ENCODE measurements around the gene IFFO2. TPM values are rescaled to one million over a fixed set of nuclear protein-coding genes. Genes with fewer than 3 reads are reported as not detected.

Gene IFFO2
- total RNA-seq, 2 experiments from 2014 or later: 48.3 to 62.7 TPM

DNA sequence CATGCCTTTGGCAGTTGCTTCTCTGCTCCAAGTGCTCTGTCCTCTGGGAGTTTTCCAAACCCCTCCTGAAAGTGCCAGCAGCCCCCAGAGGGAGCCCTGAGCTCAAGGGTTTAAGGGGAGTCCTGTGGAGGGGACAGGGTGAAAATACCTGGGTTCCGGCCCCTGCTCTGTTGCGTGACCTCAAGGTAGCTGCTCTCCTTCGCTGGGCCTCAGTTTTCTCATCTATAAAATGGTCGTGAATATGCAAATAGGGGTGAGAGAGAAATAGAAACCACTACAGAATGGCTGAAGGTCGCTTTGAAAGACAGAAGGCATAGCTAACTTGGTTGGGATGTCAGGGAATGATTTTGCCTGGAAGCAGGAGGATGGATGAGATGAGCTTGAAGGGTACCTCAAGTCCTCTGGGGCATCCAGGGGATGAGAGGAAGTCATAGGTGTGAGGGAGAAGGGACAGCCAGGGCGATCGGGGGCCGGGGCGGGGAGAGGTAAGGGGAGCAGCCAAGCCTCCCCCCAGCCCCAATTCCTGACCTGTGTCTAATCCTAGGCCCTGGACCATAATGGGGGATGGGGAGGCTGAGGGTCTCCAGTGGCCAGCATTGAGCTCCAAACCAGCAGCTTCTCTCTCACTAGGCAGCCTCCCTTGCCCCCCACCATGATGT is 12.4 kb downstream of the IFFO2 start:
- no peaks in the 10 kb centered on the region for H3K9me3 Mint-ChIP-seq (ENCODE audit: low read depth)
- H3K27me3 Mint-ChIP-seq: no peaks in the 10 kb centered on the region
- ChIA-PET CTCF (interaction anchor here (0.6 to 2.8 kb wide), 5 partner anchors 11 to 36 kb away, joined by 3 to 11 read pairs (median 3); no protein-coding TSS in a partner anchor), POLR2A (interaction anchor here (2.1 kb wide), 1 partner anchor 17 kb away, joined by 8 read pairs; no protein-coding TSS in a partner anchor)
- peaks cover 85% of the 10 kb centered on the region for H3K4me1 Mint-ChIP-seq
- H3K36me3 Mint-ChIP-seq (ENCODE audit: low read depth): peaks cover 16% of the 10 kb centered on the region
- intact Hi-C loops (cut with DNase I, micrococcal nuclease): no loop called here
- no peak overlapping the region for H3K4me3 Mint-ChIP-seq
- H3K27ac Mint-ChIP-seq: peak overlapping the region; percentile 70
- DNase-seq (no peak), ATAC-seq (no peak)

DNA sequence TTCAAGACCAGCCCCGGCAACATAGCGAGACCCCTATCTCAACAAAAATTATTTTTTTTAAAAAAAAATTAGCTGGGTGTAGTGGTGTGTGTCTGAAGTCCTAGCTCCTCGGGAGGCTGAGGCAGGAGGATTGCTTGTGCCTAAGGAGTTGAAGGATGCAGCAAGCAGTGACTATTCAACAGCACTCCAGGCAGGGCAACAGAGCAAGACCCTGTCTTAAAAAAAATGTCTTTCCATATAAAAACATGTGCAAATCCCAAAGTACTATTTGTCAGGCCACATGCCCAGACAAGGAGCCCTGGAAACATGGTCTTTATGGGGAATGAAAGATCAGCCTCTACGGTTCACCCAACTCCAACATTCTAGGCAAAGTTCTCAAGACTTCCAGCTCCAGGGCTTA is 13.3 kb downstream of the IFFO2 start:
- no peak for ATAC-seq
- no peaks in the 10 kb centered on the region for H3K9me3 Mint-ChIP-seq (ENCODE audit: low read depth)
- ChIA-PET CTCF (interaction anchor here (0.6 to 2.8 kb wide), 6 partner anchors 11 to 92 kb away, joined by 3 to 10 read pairs (median 3); no protein-coding TSS in a partner anchor), POLR2A (interaction anchor here (1.1 kb wide), 1 partner anchor 16 kb away, joined by 4 read pairs; no protein-coding TSS in a partner anchor)
- intact Hi-C loops (cut with DNase I, micrococcal nuclease): no loop called here
- no peak overlapping the region for H3K27ac Mint-ChIP-seq
- peaks cover 10% of the 10 kb centered on the region for H3K36me3 Mint-ChIP-seq (ENCODE audit: low read depth)
- peaks cover 77% of the 10 kb centered on the region for H3K4me1 Mint-ChIP-seq
- no peaks in the 10 kb centered on the region for H3K27me3 Mint-ChIP-seq
- no peak overlapping the region for H3K4me3 Mint-ChIP-seq
- no peak for DNase-seq

DNA sequence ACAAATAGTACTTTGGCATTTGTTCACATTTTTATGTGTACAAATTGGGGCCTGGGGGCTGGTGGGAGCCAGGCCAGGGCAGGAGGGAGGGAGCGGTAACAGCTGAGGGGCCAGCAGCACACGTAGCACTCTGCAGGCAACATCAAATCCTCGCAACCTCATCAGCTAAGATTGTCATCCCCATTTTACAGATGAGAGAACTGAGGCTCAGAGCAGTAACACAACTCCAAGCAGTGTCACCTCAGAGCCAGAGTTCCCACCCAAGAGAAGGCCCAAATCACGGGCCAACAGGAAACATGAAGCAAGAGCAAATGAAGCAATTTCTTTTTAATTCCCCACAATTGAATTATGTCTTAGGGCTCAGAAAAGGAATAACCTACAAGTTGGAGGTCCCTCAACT is 14.1 kb downstream of the IFFO2 start:
- H3K9me3 Mint-ChIP-seq (ENCODE audit: low read depth): no peaks in the 10 kb centered on the region
- peaks cover 73% of the 10 kb centered on the region for H3K4me1 Mint-ChIP-seq
- peaks cover 8% of the 10 kb centered on the region for H3K36me3 Mint-ChIP-seq (ENCODE audit: low read depth)
- intact Hi-C loops (cut with DNase I, micrococcal nuclease): no loop called here
- no peak for ATAC-seq
- no peak for DNase-seq
- no peak overlapping the region for H3K4me3 Mint-ChIP-seq
- ChIA-PET POLR2A (interaction anchor here (0.8 to 1.2 kb wide), 3 partner anchors 8 to 25 kb away, joined by 3 to 4 read pairs (median 4); no protein-coding TSS in a partner anchor), CTCF (interaction anchor here (0.9 to 2.8 kb wide), 4 partner anchors 29 to 35 kb away, joined by 3 to 10 read pairs (median 3); no protein-coding TSS in a partner anchor)
- H3K27ac Mint-ChIP-seq: no peak overlapping the region
- H3K27me3 Mint-ChIP-seq: no peaks in the 10 kb centered on the region

DNA sequence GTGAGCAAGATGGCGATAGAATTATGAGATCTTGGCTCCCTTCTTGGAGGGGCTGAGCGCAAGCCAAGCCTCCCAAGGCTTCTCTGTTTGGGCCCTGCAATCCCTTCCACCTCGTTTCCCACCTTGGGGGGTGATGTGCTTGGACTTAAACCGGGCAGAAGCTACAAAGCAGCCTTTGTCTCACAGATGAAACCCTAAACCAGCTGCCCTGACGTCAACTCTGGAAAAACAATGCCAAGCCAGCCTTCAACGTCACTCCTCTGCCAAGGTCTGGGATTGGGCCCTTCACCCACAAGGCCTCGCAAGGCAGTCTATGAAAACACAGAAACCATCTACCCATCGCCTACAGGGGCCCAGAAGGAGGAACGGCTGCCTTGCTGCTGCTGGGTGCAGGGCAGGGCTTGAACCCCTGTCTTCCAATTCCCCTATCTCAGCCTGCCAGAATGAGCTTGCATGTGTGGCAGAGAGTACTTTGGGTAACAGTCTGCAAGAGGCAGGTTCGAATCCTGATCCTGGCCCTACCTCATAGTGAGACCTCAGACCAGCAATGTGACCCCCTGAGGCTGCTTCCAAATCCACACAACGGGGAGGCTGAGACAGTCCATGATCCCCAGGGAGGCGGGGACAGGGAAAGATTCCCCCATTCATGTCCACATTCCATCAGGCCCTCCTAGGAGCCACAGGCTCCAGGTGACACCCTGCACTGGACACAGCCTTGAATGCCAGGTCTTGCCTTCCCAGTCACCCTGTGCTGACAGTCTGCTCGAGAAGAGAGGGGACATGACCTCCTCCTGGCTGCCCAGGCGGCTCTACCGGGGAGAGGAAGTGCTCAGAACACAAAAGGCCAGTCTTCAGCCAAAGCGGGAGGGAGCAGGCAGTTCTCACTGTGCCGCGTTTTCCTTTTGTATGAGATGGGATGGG is 15.0 kb downstream of the IFFO2 start:
- H3K27ac Mint-ChIP-seq: no peak overlapping the region
- intact Hi-C loops (cut with DNase I, micrococcal nuclease): no loop called here
- ATAC-seq (no peak), DNase-seq (no peak)
- POLR2A ChIA-PET: interaction anchor here (0.6 to 1.2 kb wide), 3 partner anchors 9 to 26 kb away, joined by 3 to 4 read pairs (median 3); partner anchors contain the start of gene IFFO2
- H3K36me3 Mint-ChIP-seq (ENCODE audit: low read depth): peaks cover 6% of the 10 kb centered on the region
- H3K4me1 Mint-ChIP-seq: peaks cover 73% of the 10 kb centered on the region
- H3K9me3 Mint-ChIP-seq (ENCODE audit: low read depth): no peaks in the 10 kb centered on the region
- no peak overlapping the region for H3K4me3 Mint-ChIP-seq
- CTCF ChIA-PET: interaction anchor here (0.6 to 1.6 kb wide), 3 partner anchors 28 to 40 kb away, joined by 3 read pairs; no protein-coding TSS in a partner anchor
- H3K27me3 Mint-ChIP-seq: no peaks in the 10 kb centered on the region

DNA sequence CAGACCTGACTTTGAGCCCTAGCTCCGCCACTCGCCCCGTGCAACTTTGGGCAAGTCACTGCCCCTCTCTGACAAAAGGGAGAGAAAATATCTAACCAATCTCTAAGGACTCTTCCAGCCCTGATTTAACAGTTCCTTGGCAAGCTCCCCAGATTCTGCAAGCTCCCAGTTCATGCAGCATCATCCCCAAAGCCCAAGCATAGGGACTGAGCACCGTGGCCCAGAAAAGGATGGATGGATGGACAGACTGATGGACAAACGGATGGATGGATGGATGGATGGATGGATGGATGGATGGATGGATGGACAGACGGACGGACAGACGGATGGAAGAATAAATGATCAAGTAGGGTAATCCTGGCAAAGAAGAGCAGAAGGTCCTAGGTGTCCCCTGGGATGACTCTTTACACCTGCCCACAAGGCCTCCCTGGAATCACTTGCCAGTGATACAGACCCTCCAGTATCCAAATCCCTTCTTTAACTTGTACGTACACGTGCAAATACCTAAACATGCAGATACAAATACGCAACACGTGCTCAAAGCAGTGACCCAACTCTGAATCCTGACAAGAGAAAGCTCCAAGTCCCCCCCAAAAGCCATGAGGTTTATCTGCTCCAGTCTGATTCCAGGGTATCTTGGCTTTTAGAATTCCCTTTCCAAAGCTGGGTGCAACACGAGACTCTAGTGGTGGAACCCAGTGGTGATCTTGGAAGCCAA is 16.0 kb downstream of the IFFO2 start:
- Mint-ChIP-seq H3K4me3 (no peak overlapping the region), H3K9me3 (ENCODE audit: low read depth) (no peaks in the 10 kb centered on the region), H3K27me3 (no peaks in the 10 kb centered on the region), H3K4me1 (peaks cover 72% of the 10 kb centered on the region), H3K27ac (no peak overlapping the region), H3K36me3 (ENCODE audit: low read depth) (peaks cover 6% of the 10 kb centered on the region)
- ATAC-seq (no peak), DNase-seq (no peak)
- POLR2A ChIA-PET: interaction anchor here (0.6 kb wide), 1 partner anchor 32 kb away, joined by 4 read pairs; no protein-coding TSS in a partner anchor
- CTCF ChIA-PET: interaction anchor here (0.6 to 1.2 kb wide), 3 partner anchors 13 to 39 kb away, joined by 3 read pairs; no protein-coding TSS in a partner anchor
- intact Hi-C loops (cut with DNase I, micrococcal nuclease): no loop called here

DNA sequence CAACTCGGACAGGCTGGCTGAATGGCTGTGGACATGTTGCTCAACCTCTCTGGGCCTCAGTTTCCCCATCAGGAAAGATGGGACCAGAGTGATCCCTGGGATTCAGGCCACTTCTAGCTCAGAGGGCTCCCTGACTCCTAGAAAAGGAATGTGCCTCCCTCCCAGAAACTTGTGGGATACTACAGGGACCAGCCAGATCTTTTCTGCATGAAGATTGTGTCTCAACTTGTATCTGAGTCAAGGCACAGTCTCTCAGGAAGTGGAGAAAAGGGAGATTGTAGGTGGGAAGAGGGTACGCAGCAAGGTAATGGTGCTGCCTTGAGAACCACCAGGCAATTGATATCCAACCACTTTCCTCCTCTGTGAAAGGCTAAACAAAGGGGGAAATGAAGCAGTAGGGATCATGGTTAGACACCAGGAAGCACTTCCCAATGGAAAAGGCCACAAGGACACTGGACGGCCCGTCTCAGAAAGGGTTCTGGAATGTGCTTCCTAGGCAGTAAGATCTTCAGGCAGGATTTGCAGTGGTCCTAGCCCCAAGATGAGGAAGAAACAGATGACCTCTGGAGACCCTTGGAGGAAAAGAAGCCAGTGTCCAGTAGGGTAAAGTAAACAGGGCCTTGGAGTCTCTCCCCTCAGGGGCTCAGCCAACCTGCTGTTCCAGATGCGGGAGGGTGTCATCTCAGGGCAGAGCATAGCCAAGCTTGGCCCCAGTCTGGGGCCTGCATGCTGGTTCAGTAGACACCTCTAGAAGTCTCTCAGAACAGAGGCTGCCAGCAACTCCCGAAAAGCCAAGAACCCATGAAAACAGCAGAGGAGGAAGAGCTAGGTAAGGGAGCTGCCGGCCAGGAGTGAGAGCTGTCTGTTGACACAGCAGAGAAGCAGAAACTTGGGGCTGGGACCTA is 16.8 kb downstream of the IFFO2 start:
- intact Hi-C loops (cut with DNase I, micrococcal nuclease): no loop called here
- no peak for ATAC-seq
- H3K9me3 Mint-ChIP-seq (ENCODE audit: low read depth): no peaks in the 10 kb centered on the region
- peaks cover 72% of the 10 kb centered on the region for H3K4me1 Mint-ChIP-seq
- DNase-seq: no peak
- POLR2A ChIA-PET: interaction anchor here (0.6 kb wide), 1 partner anchor 31 kb away, joined by 4 read pairs; no protein-coding TSS in a partner anchor
- H3K27ac Mint-ChIP-seq: peak overlapping the region; percentile 78
- peaks cover 6% of the 10 kb centered on the region for H3K36me3 Mint-ChIP-seq (ENCODE audit: low read depth)
- no peak overlapping the region for H3K4me3 Mint-ChIP-seq
- H3K27me3 Mint-ChIP-seq: no peaks in the 10 kb centered on the region
- CTCF ChIA-PET: interaction anchor here (0.6 to 1.2 kb wide), 3 partner anchors 12 to 31 kb away, joined by 3 read pairs; no protein-coding TSS in a partner anchor

DNA sequence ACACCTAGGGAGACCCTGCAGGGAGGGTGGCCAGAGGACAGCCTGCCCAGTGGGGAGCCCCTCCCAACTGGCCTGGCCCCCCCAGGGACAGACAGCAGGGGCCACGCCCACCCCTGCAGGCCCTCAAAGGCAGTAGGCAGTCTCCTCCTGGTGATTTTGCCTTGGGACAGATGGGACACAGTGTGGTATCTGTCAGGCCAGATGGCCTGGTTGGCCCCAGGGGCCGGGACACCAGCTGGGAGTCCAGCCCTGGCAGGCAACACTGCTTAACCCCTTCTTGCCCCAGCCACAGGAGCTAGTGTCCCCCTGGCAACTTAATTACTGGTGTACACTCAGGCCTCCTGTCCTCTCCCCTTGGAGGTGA is 17.8 kb downstream of the IFFO2 start:
- H3K4me3 Mint-ChIP-seq: no peak overlapping the region
- intact Hi-C loops (cut with DNase I, micrococcal nuclease): no loop called here
- peaks cover 73% of the 10 kb centered on the region for H3K4me1 Mint-ChIP-seq
- ChIA-PET CTCF (interaction anchor here (0.6 kb wide), 2 partner anchors 30 to 550 kb away, joined by 3 to 4 read pairs; no protein-coding TSS in a partner anchor), POLR2A (no interaction called here)
- H3K9me3 Mint-ChIP-seq (ENCODE audit: low read depth): no peaks in the 10 kb centered on the region
- no peaks in the 10 kb centered on the region for H3K27me3 Mint-ChIP-seq
- H3K36me3 Mint-ChIP-seq (ENCODE audit: low read depth): peaks cover 4% of the 10 kb centered on the region
- ATAC-seq (no peak), DNase-seq (no peak)
- H3K27ac Mint-ChIP-seq: no peak overlapping the region

DNA sequence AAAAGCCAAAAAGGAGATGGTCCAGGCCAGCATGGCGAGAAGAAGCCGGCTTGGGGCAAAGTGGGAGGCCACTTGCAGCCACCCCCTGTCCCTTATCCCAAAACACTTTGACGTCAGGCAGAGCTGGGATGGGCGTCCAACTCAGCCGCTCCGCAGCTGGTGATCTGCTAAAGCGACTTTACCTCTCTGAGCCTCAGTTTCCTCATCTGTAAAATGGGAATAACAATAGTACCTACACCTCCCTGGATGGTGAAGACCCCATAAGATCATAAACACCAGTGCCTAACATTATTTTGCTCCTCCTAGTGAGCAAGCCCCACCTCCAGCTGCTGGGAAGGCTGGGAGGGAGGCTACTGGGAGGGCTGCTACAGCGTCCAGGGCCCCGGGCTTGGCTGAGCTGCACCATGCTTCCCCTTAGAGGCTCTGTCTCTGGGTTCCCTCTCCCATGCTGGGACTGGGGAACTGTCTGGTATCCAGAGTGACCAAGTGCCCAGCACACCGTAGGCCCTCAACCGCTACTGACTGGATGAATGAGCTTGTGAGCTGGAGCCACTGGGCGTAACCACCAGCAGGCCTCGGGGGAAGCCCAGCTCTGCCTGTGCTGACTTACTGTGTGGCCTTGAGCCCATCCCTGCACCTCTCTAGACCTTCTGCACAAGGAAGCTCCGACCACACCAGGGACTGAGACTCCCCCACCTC is 18.3 kb downstream of the IFFO2 start:
- ATAC-seq (no peak), DNase-seq (no peak)
- ChIA-PET CTCF (interaction anchor here (0.6 to 1.3 kb wide), 2 partner anchors 17 to 550 kb away, joined by 3 to 4 read pairs; no protein-coding TSS in a partner anchor), POLR2A (interaction anchor here (1.3 kb wide), 1 partner anchor 11 kb away, joined by 5 read pairs; no protein-coding TSS in a partner anchor)
- H3K27ac Mint-ChIP-seq: no peak overlapping the region
- H3K9me3 Mint-ChIP-seq (ENCODE audit: low read depth): no peaks in the 10 kb centered on the region
- H3K36me3 Mint-ChIP-seq (ENCODE audit: low read depth): peaks cover 2% of the 10 kb centered on the region
- intact Hi-C loops (cut with DNase I, micrococcal nuclease): no loop called here
- no peaks in the 10 kb centered on the region for H3K27me3 Mint-ChIP-seq
- H3K4me3 Mint-ChIP-seq: no peak overlapping the region
- H3K4me1 Mint-ChIP-seq: peaks cover 71% of the 10 kb centered on the region

DNA sequence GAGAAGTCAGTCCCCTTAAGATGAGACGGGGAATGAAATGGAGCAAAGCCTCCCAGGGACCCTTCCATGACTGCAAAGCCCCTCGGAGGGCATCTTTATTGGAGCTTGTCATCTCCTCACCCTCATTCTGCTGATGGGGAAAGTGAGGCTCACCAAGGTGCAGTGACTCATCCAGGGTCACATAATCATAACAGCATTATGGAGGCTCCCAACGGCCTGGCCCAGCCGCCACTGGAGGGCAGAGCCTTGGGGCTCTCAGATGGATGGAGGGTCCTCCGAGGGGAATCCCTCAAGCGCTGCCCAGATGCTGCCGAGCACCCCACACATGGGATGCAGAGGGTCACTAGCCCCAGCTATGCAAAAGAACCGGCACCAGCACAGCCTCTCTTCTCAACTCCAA is 18.9 kb downstream of the IFFO2 start:
- CTCF ChIA-PET: interaction anchor here (1.3 kb wide), 1 partner anchor 16 kb away, joined by 3 read pairs; no protein-coding TSS in a partner anchor
- H3K9me3 Mint-ChIP-seq (ENCODE audit: low read depth): no peaks in the 10 kb centered on the region
- DNase-seq: no peak
- intact Hi-C loops (cut with DNase I, micrococcal nuclease): no loop called here
- H3K27me3 Mint-ChIP-seq: no peaks in the 10 kb centered on the region
- H3K4me3 Mint-ChIP-seq: no peak overlapping the region
- POLR2A ChIA-PET: interaction anchor here (1.3 kb wide), 1 partner anchor 10 kb away, joined by 5 read pairs; no protein-coding TSS in a partner anchor
- no peak overlapping the region for H3K27ac Mint-ChIP-seq
- H3K36me3 Mint-ChIP-seq (ENCODE audit: low read depth): peaks cover 3% of the 10 kb centered on the region
- peaks cover 77% of the 10 kb centered on the region for H3K4me1 Mint-ChIP-seq
- ATAC-seq: no peak

Measured in activated CD4-positive, alpha-beta T cell treated with anti-CD3 and anti-CD28 coated beads for 36 hours (primary cell).